H1 (cell line): Measurements from ENCODE around the gene SRGAP2C.
"Not testable (repeated sequence)": the region's sequence is repeated elsewhere in the genome, so short reads cannot be mapped to it uniquely, and the experiment has no call there.

Experiments used
- RFX5 ChIP-seq: IDR thresholded peaks from 2 replicates; pipeline ENCODE4 v1.6.1; 2011; ENCODE audit warnings: low read depth, low read length, improper control_type of control experiment, borderline replicate concordance
- TCF12 ChIP-seq: IDR thresholded peaks from 2 replicates; pipeline ENCODE4 v1.6.1; 2011; ENCODE audit warnings: low read depth, mild to moderate bottlenecking, low read length

- not testable (repeated sequence) for TF ChIP-seq TCF12, RFX5
Measured at GRCh38 chr1:121258134-121258533, 73.4 kb downstream of the SRGAP2C start.
